Liver (tissue), 9 donors: Measurements from ENCODE around the gene PRR5L. TPM values are rescaled to one million over a fixed set of nuclear protein-coding genes. Genes with fewer than 3 reads are reported as not detected.

Source experiments
- DNase-seq: peaks from one replicate; pipeline ENCODE4 v3.0.0-alpha.2; 2017; ENCODE audit warnings: low spot score
- H3K27ac ChIP-seq, 2 donors: one replicate each; pipeline ENCODE4 v1.7.0; 2013; ENCODE audit warnings: inconsistent platforms in 2 of 2, low read length in 2 of 2, control low read depth in 1 of 2, low read depth in 1 of 2, mild to moderate bottlenecking in 1 of 2
- H3K27me3 ChIP-seq, 4 donors: one replicate each; pipeline versions ENCODE4 v1.6.1 to v1.7.0; 2013; ENCODE audit warnings: low read length in 3 of 4, inconsistent platforms in 1 of 4, mild to moderate bottlenecking in 1 of 4, moderate library complexity in 1 of 4; ENCODE audit not compliant: control insufficient read depth in 4 of 4, insufficient read depth in 4 of 4
- H3K36me3 ChIP-seq, 4 donors: one replicate each; pipeline versions ENCODE4 v1.6.1 to v1.7.0; 2013; ENCODE audit warnings: low read length in 3 of 4, mild to moderate bottlenecking in 3 of 4, low read depth in 1 of 4, moderate library complexity in 1 of 4; ENCODE audit not compliant: control insufficient read depth in 4 of 4, insufficient read depth in 3 of 4
- H3K4me1 ChIP-seq, 4 donors: one replicate each; pipeline versions ENCODE4 v1.6.1 to v1.7.0; 2013; ENCODE audit warnings: low read length in 3 of 4, mild to moderate bottlenecking in 3 of 4, moderate library complexity in 1 of 4; ENCODE audit not compliant: control insufficient read depth in 4 of 4, insufficient read depth in 4 of 4
- H3K4me3 ChIP-seq, 3 donors: one replicate each; pipeline versions ENCODE4 v1.6.1 to v1.7.0; 2013; ENCODE audit warnings: low read length in 3 of 3, control low read depth in 1 of 3, low read depth in 1 of 3, mild to moderate bottlenecking in 1 of 3
- H3K9ac ChIP-seq, 2 donors: one replicate each; pipeline ENCODE4 v1.7.0; 2013; ENCODE audit warnings: low read length in 2 of 2, mild to moderate bottlenecking in 2 of 2, moderate library complexity in 2 of 2, control low read depth in 1 of 2, low read depth in 1 of 2
- H3K9me3 ChIP-seq, 4 donors: one replicate each; pipeline versions ENCODE4 v1.6.1 to v1.7.0; 2013; ENCODE audit warnings: low read length in 3 of 4; ENCODE audit not compliant: control insufficient read depth in 4 of 4
- EGR1 ChIP-seq, 2 donors: IDR thresholded peaks; 2 replicates each; pipeline ENCODE4 v1.6.1; 2016 to 2018; ENCODE audit warnings: antibody characterized with exemption in 2 of 2, low read depth in 2 of 2
- FOXA2 ChIP-seq: IDR thresholded peaks from 2 replicates; pipeline ENCODE4 v1.6.1; 2016; ENCODE audit warnings: antibody characterized with exemption
- GABPA ChIP-seq, 2 donors: IDR thresholded peaks in 1 of 2; conservative IDR thresholded peaks in 1 of 2; 2 replicates each; pipeline ENCODE4 v1.6.1; 2016; ENCODE audit warnings: antibody characterized with exemption in 2 of 2, mild to moderate bottlenecking in 1 of 2, moderate library complexity in 1 of 2
- HNF4A ChIP-seq, 2 donors: conservative IDR thresholded peaks; 2 replicates each; pipeline ENCODE4 v1.6.1; 2016; ENCODE audit warnings: antibody characterized with exemption in 2 of 2, mild to moderate bottlenecking in 2 of 2
- HNF4G ChIP-seq: IDR thresholded peaks from 2 replicates; pipeline ENCODE4 v1.6.1; 2016; ENCODE audit warnings: antibody characterized with exemption
- JUND ChIP-seq, 2 donors: IDR thresholded peaks; 2 replicates each; pipeline ENCODE4 v1.6.1; 2016; ENCODE audit warnings: antibody characterized with exemption in 2 of 2
- NR2F2 ChIP-seq: IDR thresholded peaks from 2 replicates; pipeline ENCODE4 v1.6.1; 2016; ENCODE audit warnings: antibody characterized with exemption
- RAD21 ChIP-seq, 2 donors: IDR thresholded peaks; 2 replicates each; pipeline ENCODE4 v1.6.1; 2016; ENCODE audit warnings: antibody characterized with exemption in 2 of 2, mild to moderate bottlenecking in 2 of 2
- RXRA ChIP-seq, 2 donors: IDR thresholded peaks; 2 replicates each; pipeline ENCODE4 v1.6.1; 2017 to 2018; ENCODE audit warnings: antibody characterized with exemption in 2 of 2, mild to moderate bottlenecking in 1 of 2
- SP1 ChIP-seq: IDR thresholded peaks from 2 replicates; pipeline ENCODE4 v1.6.1; 2018; ENCODE audit warnings: antibody characterized with exemption, mild to moderate bottlenecking
- TAF1 ChIP-seq: conservative IDR thresholded peaks from 2 replicates; pipeline ENCODE4 v1.6.1; 2016; ENCODE audit warnings: antibody characterized with exemption, mild to moderate bottlenecking
- YY1 ChIP-seq: IDR thresholded peaks from 2 replicates; pipeline ENCODE4 v1.6.1; 2016; ENCODE audit warnings: antibody characterized with exemption, mild to moderate bottlenecking
- WGBS: extraction: QIAGEN DNeasy Blood & Tissue Kit; methylation state at CpG from one replicate; pipeline ENCODE4 v1.1.7; 2013; 5-methylcytosine and 5-hydroxymethylcytosine counted together
- polyA plus RNA-seq, 2 donors: library from polyadenylated mRNA; stranded (reverse) in 1 of 2; unstranded in 1 of 2; fragments of 200-250 nt in 1 of 2; fragments of >200 nt in 1 of 2; fragmentation: Nextera tagmentation in 1 of 2; extraction: Ambion mirVana in 1 of 2; gene quantifications; one replicate each; pipeline versions ENCODE4 v1.2.1 to v1.2.3, GENCODE V29; 2013 to 2015
- total RNA-seq, 2 donors: library from RNA; depleted of rRNA; stranded (reverse); fragments of >200 nt; gene quantifications; one replicate each; pipeline ENCODE4 v1.2.3, GENCODE V29; 2014
- TF ChIP-seq, protein P1 (sequence below): IDR thresholded peaks from 2 replicates; pipeline ENCODE4 v1.6.1; 2016; ENCODE audit warnings: antibody characterized with exemption
- TF ChIP-seq, protein P2 (sequence below): IDR thresholded peaks from 2 replicates; pipeline ENCODE4 v1.6.1; 2016; ENCODE audit warnings: antibody characterized with exemption, mild to moderate bottlenecking
- TF ChIP-seq, protein P3 (sequence below): IDR thresholded peaks from 2 replicates; pipeline ENCODE4 v1.6.1; 2016; ENCODE audit warnings: antibody characterized with exemption
- TF ChIP-seq, protein P4 (sequence below): IDR thresholded peaks from 2 replicates; pipeline ENCODE4 v1.6.1; 2016; ENCODE audit warnings: antibody characterized with exemption
- TF ChIP-seq, protein P5 (sequence below): fragments of 150-350 bp; IDR thresholded peaks from 2 replicates; pipeline ENCODE4 v1.5.1; 2017; ENCODE audit warnings: improper control_type of control experiment, low read depth, low read length; ENCODE audit not compliant: missing input control
- donor health status: healthy.
- donor health status: healthy.
- donor health status: healthy.
- donor health status: healthy.
- donor health status: healthy.

PRR5L gene
- total and polyA plus RNA-seq, 4 donors, result 1.2 to 8.5 (median 4.5) TPM

DNA sequence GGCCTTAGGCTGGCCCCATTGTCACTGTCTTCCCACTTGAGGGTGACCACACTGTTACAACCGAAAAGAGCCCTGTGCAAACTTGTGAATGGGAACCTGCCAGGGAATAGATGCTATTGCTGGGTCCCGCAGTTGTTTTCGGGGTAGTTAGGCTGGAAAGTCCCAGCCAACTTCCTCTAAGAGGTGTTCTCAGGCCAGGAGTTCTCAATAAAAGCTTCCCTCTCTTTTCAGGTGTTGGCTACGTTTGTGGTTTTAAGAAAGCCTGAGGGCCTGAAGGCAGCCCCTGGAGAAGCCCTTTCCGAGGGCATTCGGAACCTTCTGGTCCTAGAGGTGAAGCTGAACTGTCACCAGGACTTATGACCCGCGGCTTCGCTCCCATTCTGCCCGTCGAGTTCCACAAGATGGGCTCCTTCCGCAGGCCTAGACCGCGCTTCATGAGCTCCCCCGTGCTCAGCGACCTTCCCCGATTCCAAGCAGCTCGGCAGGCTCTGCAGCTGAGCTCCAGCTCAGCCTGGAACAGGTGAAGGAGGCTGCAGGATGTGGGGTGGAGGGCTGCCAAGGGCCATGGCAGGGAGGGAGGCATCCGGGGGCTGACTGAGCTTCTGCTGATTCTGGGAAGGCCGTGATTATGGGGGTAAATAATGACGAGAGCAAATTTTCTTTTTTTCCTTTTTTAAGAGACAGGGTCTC lies 104.8 kb downstream of the PRR5L start:
- Histone ChIP-seq H3K9ac (no peak overlapping the region), H3K27me3 (no peaks in the 10 kb centered on the region), H3K4me3 (no peak overlapping the region), H3K27ac (no peak overlapping the region), H3K9me3 (no peaks in the 10 kb centered on the region), H3K36me3 (no peaks in the 10 kb centered on the region), H3K4me1 (peaks cover 0 to 4% (median 0%) of the 10 kb centered on the region in 4 donors)
- WGBS, result 86% methylated on average over 21 of the region's 21 CpGs
- TF ChIP-seq, protein P1, sequence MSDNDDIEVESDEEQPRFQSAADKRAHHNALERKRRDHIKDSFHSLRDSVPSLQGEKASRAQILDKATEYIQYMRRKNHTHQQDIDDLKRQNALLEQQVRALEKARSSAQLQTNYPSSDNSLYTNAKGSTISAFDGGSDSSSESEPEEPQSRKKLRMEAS, result no peak
- no peak for DNase-seq

DNA sequence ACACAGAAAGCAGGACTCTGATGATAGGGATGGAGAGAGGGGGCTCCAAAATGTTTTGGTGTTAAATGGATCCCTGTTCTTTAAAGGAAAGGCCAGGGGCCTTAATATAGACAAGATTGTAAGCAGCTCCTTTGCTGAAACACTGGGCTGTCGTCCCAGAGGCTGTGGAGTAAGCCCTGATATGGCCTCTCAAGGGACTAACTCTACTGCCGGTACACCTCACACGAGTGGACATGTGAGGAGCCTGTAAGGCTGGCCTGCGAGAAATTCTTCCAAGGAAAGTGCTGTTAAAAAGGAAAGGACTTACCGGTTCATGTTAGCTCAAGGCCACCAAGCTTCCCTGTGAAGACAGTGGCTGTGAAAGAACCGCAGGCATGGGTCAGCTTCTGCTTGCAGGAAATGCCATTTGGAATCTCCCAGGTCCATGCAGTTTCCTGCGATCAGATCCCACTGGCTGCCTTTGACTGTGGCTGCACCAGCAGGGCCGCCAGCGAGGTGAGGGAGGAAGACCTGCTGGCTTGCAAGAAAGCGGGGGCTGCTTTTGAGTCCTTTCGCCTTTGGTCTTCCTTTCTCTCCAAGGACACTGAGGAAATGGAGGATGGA lies 106.6 kb downstream of the PRR5L start:
- Histone ChIP-seq H3K4me1 (peaks cover 0 to 4% (median 0%) of the 10 kb centered on the region in 4 donors), H3K27me3 (no peaks in the 10 kb centered on the region), H3K4me3 (no peak overlapping the region), H3K27ac (no peak overlapping the region), H3K36me3 (no peaks in the 10 kb centered on the region), H3K9me3 (no peaks in the 10 kb centered on the region), H3K9ac (no peak overlapping the region)
- DNase-seq, result no peak
- TF ChIP-seq FOXA2, result no peak
- TF ChIP-seq, protein P1, result no peak
- TF ChIP-seq JUND (IDR thresholded peaks at IDR 0.05), result no peak
- TF ChIP-seq GABPA (IDR thresholded peaks at IDR 0.05 in 1 of 2, conservative IDR thresholded peaks at IDR 0.05 in 1 of 2), result no peak
- TF ChIP-seq RAD21 (IDR thresholded peaks at IDR 0.05), result no peak
- TF ChIP-seq, protein P2, sequence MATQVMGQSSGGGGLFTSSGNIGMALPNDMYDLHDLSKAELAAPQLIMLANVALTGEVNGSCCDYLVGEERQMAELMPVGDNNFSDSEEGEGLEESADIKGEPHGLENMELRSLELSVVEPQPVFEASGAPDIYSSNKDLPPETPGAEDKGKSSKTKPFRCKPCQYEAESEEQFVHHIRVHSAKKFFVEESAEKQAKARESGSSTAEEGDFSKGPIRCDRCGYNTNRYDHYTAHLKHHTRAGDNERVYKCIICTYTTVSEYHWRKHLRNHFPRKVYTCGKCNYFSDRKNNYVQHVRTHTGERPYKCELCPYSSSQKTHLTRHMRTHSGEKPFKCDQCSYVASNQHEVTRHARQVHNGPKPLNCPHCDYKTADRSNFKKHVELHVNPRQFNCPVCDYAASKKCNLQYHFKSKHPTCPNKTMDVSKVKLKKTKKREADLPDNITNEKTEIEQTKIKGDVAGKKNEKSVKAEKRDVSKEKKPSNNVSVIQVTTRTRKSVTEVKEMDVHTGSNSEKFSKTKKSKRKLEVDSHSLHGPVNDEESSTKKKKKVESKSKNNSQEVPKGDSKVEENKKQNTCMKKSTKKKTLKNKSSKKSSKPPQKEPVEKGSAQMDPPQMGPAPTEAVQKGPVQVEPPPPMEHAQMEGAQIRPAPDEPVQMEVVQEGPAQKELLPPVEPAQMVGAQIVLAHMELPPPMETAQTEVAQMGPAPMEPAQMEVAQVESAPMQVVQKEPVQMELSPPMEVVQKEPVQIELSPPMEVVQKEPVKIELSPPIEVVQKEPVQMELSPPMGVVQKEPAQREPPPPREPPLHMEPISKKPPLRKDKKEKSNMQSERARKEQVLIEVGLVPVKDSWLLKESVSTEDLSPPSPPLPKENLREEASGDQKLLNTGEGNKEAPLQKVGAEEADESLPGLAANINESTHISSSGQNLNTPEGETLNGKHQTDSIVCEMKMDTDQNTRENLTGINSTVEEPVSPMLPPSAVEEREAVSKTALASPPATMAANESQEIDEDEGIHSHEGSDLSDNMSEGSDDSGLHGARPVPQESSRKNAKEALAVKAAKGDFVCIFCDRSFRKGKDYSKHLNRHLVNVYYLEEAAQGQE, result no peak
- no peak for TF ChIP-seq SP1
- TF ChIP-seq, protein P3, sequence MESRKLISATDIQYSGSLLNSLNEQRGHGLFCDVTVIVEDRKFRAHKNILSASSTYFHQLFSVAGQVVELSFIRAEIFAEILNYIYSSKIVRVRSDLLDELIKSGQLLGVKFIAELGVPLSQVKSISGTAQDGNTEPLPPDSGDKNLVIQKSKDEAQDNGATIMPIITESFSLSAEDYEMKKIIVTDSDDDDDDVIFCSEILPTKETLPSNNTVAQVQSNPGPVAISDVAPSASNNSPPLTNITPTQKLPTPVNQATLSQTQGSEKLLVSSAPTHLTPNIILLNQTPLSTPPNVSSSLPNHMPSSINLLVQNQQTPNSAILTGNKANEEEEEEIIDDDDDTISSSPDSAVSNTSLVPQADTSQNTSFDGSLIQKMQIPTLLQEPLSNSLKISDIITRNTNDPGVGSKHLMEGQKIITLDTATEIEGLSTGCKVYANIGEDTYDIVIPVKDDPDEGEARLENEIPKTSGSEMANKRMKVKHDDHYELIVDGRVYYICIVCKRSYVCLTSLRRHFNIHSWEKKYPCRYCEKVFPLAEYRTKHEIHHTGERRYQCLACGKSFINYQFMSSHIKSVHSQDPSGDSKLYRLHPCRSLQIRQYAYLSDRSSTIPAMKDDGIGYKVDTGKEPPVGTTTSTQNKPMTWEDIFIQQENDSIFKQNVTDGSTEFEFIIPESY, result no peak
- TF ChIP-seq, protein P4, sequence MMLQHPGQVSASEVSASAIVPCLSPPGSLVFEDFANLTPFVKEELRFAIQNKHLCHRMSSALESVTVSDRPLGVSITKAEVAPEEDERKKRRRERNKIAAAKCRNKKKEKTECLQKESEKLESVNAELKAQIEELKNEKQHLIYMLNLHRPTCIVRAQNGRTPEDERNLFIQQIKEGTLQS, result no peak
- no peak for TF ChIP-seq HNF4G
- TF ChIP-seq EGR1 (IDR thresholded peaks at IDR 0.05; ENCODE audit: low read depth in 2 of 2), result no peak
- TF ChIP-seq TAF1, result no peak
- no peak for TF ChIP-seq YY1
- no peak for TF ChIP-seq NR2F2
- TF ChIP-seq, protein P5, sequence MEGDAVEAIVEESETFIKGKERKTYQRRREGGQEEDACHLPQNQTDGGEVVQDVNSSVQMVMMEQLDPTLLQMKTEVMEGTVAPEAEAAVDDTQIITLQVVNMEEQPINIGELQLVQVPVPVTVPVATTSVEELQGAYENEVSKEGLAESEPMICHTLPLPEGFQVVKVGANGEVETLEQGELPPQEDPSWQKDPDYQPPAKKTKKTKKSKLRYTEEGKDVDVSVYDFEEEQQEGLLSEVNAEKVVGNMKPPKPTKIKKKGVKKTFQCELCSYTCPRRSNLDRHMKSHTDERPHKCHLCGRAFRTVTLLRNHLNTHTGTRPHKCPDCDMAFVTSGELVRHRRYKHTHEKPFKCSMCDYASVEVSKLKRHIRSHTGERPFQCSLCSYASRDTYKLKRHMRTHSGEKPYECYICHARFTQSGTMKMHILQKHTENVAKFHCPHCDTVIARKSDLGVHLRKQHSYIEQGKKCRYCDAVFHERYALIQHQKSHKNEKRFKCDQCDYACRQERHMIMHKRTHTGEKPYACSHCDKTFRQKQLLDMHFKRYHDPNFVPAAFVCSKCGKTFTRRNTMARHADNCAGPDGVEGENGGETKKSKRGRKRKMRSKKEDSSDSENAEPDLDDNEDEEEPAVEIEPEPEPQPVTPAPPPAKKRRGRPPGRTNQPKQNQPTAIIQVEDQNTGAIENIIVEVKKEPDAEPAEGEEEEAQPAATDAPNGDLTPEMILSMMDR, result no peak
- TF ChIP-seq HNF4A (conservative IDR thresholded peaks at IDR 0.05), result no peak
- TF ChIP-seq RXRA (IDR thresholded peaks at IDR 0.05), result no peak
- 87% methylated on average over 11 of the region's 11 CpGs for WGBS
